ENCODE measurements around the gene SERPINB8.

SERPINB8 gene

GRCh38 chr18:64019922-64020756 is 50.3 kb downstream of the SERPINB8 start:
- no peak for DNase-seq

DNA sequence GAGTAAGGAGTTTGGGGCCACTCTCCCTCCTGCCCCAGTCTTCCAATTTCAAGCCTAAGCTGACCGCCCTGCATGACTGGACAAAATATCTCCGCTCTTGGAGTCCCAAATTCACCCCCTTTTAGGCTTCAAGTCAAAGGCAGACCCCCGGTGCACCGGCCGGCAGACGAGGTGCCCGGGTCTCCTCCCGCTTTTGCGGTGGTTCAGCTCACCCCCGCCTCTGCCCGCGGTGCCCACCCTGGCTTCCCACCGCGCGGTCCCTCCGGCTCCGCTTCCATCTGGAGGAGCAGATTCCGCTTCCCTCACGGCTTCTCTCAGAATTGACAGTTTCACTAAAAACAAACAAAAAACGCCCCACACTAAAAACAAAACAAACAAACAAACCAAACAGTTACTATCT is 56.5 kb downstream of the SERPINB8 start:
- no peak for DNase-seq

DNA sequence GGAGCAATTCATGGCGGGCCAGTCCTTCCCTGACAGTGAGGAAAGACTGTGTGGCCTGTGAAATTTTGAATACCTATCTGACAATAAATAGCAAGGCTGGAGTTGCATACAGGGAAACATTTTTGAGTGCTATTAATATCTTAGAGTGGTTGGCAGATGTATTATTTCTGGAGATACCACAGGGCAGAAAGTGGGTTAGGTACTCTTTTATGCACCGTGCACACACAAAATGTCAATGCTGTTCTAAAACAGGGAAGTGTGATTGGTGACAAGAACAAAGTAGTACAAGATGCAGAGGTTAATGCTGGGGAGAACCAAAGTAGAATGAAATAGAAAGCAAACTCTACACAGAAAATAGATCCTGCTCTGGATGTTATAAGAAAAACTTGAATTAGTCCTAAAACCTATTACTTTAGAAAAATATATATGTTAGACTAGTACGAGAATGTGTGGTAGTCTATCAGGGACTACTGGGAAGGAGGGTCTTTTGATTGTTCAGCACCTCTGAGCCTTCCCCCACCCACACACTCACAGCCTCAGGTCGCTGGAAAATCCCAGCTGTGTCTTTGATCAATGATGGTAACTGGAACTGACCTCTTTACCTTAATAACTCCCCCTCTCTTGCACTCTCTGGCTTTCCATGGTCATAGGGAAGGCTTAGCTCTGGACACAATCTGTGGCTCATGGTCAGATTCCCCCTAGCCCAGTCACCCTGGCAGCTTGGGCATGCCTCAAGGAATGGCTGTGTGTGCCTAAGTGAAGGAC is 58.2 kb downstream of the SERPINB8 start:
- DNase-seq: no peak

GRCh38 chr18:64029096-64029495 is 59.2 kb downstream of the SERPINB8 start:
- no peak for DNase-seq

- DNase-seq: no peak
Observed at GRCh38 chr18:64031411-64031810, 61.5 kb downstream of the SERPINB8 start.

GRCh38 chr18:64032312-64032711 is 62.4 kb downstream of the SERPINB8 start:
- DNase-seq: no peak

GRCh38 chr18:64037812-64038414 is 68.0 kb downstream of the SERPINB8 start:
- DNase-seq: no peak

All from activated naive CD4-positive, alpha-beta T cell (primary cell).